HG03060 (cell line): ENCODE results near the gene SLC17A5.
A peak's percentile ranks its signal among the peaks of the same experiment; 100 is the strongest.

ENCODE experiments used
- ATAC-seq: cut with Tn5 transposase; IDR thresholded peaks from one replicate; pipeline ENCODE4 v1.9.1; 2021; ENCODE audit warnings: low read depth, moderate number of reproducible peaks; ENCODE audit not compliant: unreplicated experiment

The SLC17A5 gene

GRCh38 chr6:73667798-73668197 is 14.0 kb upstream of the SLC17A5 start:
- no peak for ATAC-seq

- ATAC-seq = no peak
Measured at GRCh38 chr6:73666393-73666792, 12.6 kb upstream of the SLC17A5 start.

DNA sequence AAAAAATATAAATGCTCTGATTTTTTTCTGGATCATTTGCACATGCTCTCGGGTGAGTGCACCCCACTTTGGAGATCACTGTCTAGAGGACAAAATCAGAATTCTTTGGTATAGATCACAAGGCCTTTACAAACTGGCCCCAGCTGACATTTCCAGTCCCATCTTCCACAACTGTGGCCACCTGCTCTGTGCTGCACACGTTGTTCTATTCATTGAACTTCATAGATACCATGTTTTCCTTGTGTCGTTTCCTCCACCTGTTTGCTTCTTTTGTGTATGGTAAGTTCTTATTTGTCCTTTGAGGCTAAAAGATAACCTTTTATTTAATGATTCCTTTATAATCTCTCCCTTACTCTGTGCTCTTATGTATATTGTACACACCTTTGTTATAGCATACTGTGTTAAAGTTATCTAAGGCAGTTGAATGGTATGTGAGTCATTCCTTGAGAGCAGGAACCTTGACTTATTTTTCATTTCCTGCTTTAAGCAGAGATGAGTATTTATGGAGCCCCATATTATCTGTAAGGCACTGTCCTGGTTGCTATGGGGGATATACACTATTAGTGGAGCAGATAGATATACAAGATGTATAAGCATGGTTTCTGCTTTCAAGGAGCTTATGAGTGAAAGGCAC is 12.0 kb upstream of the SLC17A5 start:
- peak; percentile 72 for ATAC-seq

DNA sequence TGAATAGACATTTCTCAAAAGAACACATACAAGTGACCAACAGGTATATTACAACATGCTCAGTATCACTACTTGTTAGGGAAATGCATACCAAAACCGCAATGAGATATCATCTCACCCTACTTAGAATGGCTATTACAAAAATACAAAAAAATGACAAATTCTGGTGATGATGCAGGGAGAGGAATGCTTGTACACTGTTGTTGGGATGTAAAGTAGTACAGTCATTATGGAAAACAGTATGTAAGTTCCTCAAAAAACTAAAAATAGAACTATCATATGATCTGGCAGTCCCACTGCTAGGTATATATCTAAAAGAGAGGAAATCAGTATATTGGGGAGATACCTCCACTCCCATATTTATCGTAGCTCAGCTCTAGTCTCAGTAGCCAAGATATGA is 10.9 kb upstream of the SLC17A5 start:
- ATAC-seq = no peak

DNA sequence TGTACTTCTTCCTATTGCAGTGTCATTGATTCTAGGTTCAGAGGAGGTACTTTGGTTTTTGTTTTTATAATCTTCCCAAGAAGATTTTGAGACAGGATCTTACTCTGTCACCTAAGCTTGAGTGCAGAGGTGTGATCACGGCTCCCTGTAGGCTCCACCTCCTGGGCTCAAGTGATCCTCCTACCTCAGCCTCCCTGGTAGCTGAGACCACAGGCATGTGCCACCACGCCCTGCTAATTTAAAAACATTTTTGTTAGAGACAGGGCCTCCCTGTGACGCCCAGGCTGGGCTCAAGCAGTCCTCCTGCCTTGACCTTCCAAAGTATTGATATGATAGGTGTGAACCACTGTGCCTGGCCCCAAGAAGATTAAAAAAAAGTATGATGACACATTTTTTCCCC is 3.4 kb upstream of the SLC17A5 start:
- ATAC-seq = no peak

- ATAC-seq = no peak
Measured at GRCh38 chr6:73656531-73657145, 2.8 kb upstream of the SLC17A5 start.

GRCh38 chr6:73655341-73655917 is 1.6 kb upstream of the SLC17A5 start:
- ATAC-seq = no peak

DNA sequence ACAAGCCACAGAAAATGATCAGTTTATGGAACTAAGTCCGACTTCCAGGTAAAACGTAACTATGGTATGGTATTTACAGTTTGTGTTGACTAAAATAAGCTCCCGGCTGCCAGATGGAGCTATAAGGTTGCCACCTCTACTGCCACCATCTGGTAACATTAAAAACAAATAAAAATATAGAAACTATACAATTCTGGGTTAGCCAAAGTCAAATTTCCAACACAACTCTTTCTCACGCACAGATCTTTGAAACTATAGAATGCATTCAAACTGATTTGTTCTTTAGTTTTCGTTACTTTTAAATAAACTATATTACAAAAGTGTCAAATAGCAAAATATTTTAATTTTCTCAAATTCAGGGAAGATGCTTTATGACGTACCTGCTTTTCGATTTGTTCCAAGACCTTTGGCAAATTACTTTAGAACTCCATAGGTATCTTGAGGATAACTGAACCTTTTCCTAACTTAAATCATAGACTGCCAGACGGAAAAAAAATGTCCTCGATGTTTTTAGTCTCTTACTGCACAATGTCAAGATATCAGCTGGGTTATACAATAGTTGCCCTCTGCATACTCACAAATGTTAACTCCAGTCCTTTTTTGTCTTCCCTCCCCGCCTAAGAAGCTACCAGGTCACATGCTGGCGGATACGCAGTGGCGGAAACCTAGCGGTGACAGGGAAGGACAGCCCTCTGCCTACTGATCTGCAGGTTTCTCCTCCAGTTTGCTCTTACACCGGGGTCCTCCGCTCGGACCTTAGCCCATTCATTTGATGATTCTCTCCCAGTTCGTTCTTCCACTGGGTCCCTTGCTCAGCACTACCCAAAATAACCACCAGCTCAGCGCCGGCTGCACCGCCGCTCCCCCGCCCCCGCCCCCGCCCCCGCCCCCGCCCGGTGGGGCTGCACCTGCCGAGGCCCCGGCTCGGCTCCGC is 888 bp downstream of the SLC17A5 start:
- peak; percentile 28 for ATAC-seq

GRCh38 chr6:73649783-73650182 is 4.0 kb downstream of the SLC17A5 start:
- no peak for ATAC-seq

GRCh38 chr6:73648166-73648565 is 5.6 kb downstream of the SLC17A5 start:
- ATAC-seq = no peak

DNA sequence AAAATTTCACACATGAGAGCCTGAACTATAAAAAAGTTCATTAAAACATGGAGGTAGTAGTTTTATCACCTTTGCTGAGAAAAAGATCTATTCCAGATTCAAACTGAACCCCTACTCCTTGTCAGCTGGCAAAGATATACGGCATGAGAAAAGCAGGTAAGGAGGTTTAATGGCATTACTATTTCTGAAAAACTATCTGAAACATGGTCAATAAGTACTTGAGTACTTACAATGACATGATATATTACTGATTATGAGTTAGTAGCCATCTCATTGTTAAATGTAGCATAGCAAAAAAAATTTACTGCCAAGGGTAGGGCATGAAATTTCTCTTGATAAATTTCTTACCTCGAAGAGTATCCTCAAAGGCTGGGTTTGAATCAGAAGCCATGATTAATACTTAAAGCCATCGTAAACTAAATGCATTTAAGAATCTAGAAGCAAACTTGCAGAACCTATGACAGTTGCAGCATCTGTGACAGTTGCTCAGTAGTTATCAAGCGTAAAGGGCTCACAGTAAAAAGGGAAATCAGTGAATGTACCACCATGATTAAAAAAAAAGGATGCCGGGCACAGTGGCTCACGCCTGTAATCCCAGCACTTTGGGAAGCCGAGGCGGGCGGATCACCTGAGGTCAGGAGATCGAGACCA is 8.7 kb downstream of the SLC17A5 start:
- ATAC-seq = no peak

GRCh38 chr6:73644030-73644429 is 9.8 kb downstream of the SLC17A5 start:
- ATAC-seq = no peak

DNA sequence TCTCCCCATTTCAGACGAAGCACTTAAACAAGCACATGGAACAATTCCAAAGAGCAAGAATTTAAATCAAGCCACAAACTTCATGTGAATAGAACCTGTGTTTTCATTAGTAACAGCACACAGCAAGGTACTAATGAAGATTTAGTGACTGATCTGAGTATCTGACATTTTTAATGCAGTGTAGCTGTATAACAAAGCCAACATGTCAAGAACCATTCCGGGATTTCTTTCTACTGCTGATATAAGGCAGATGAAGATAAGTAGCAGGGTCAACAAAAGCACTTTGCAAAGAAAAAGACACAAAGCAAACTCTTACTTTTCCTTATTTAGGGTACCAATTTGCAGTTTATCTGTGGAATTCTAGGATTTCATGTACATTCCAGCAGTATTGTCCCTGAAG is 11.3 kb downstream of the SLC17A5 start:
- ATAC-seq = no peak

- no peak for ATAC-seq
Measured at GRCh38 chr6:73640179-73640750, 13.5 kb downstream of the SLC17A5 start.

DNA sequence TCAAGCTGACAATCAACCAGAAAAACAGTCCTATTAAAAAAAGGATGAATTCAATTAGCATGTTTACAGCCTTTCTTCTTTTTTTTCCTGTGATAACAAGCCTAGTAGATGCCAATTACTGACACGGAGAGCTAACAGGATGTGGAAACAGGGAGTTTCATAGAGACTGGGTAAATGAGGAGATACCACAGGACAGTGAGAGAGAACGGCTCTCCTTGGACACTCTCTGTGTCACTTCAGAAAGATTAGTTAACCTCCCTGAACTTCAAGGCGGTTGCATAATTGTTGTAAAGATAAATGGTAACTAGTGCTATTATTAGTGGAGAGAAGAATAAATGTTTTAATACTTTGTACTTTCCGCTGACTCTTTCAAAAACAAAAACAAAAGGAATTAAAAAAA is 14.8 kb downstream of the SLC17A5 start:
- no peak for ATAC-seq

- ATAC-seq = no peak
Measured at GRCh38 chr6:73637404-73637803, 16.4 kb downstream of the SLC17A5 start.

DNA sequence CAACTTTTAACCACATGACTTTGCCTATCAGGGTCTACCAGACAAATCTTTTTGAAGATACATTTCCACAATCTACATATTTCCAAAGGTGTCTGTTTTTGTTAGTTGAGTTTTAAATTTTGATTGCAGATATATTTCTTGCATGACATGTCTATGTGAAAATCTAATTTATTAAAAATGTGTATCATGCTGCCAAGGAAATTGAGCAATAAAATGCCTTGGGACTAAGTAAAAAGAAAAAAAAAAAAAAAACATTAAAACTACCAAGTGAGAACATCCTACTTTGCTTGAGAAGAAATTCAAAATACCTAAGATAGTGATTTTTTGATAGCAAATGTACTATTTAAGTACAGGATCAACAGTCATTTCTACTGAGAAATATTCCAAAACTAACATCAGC is 17.7 kb downstream of the SLC17A5 start:
- ATAC-seq = no peak

DNA sequence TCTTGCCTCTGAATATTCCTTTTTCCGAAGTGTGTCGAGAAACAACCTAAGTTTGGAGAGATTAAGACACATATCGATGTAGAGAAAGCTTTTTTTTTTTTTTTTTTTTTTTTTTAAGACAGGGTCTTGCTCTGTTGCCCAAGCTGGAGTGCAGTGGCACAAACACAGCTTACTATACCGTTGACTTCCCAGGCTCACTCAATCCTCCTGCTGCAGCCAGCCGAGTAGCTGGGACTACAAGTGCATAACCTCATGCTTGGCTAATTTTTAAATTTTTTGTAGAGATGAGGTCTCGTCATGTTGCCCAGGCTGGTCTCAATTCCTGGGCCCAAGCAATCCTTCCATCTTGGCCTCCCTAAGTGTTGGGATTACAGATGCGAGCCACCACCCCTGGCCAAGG is 21.4 kb downstream of the SLC17A5 start:
- no peak for ATAC-seq

- ATAC-seq = no peak
Measured at GRCh38 chr6:73631849-73632248, 21.9 kb downstream of the SLC17A5 start.

DNA sequence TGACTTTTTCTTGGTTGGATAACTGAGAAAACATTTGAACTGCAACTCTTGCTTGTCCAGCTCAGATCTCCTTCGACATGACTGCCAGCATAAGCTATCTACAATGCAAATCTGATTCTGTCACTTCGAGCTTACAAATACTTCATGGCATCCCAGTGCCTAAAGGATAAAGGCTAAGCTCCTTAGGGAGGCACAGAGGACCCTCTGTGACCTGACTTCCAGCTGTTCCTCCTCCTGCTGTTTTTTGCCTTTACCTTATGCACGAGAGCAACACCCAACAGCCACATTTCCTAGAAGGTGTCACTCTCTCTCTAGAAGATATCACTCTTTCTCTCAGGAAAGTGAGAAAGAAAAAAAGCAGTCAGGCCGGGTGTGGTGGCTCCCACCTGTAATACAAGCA is 23.4 kb downstream of the SLC17A5 start:
- no peak for ATAC-seq
